ENCODE results near the gene WNK2.

Gene WNK2

GRCh38 chr9:93304574-93305496 lies 120.9 kb downstream of the WNK2 start:
- no peaks in the 10 kb centered on the region for H3K4me1 ChIP-seq
- no peaks in the 10 kb centered on the region for H3K27me3 ChIP-seq
- TF ChIP-seq, protein P1, sequence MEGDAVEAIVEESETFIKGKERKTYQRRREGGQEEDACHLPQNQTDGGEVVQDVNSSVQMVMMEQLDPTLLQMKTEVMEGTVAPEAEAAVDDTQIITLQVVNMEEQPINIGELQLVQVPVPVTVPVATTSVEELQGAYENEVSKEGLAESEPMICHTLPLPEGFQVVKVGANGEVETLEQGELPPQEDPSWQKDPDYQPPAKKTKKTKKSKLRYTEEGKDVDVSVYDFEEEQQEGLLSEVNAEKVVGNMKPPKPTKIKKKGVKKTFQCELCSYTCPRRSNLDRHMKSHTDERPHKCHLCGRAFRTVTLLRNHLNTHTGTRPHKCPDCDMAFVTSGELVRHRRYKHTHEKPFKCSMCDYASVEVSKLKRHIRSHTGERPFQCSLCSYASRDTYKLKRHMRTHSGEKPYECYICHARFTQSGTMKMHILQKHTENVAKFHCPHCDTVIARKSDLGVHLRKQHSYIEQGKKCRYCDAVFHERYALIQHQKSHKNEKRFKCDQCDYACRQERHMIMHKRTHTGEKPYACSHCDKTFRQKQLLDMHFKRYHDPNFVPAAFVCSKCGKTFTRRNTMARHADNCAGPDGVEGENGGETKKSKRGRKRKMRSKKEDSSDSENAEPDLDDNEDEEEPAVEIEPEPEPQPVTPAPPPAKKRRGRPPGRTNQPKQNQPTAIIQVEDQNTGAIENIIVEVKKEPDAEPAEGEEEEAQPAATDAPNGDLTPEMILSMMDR (IDR thresholded peaks at IDR 0.05; ENCODE audit: low read depth, low read length): peak; percentile 85
- H3K4me3 ChIP-seq (ENCODE audit: low read depth, low read length): no peak overlapping the region
- H3K9me3 ChIP-seq: no peaks in the 10 kb centered on the region
- peak; percentile 76 for DNase-seq
- H3K36me3 ChIP-seq: no peaks in the 10 kb centered on the region

GRCh38 chr9:93305497-93306020 lies 121.6 kb downstream of the WNK2 start:
- TF ChIP-seq, protein P1 (IDR thresholded peaks at IDR 0.05; ENCODE audit: low read depth, low read length): no peak
- no peak overlapping the region for H3K4me3 ChIP-seq (ENCODE audit: low read depth, low read length)
- no peaks in the 10 kb centered on the region for H3K27me3 ChIP-seq
- H3K36me3 ChIP-seq: no peaks in the 10 kb centered on the region
- H3K9me3 ChIP-seq: no peaks in the 10 kb centered on the region
- no peaks in the 10 kb centered on the region for H3K4me1 ChIP-seq
- no peak for DNase-seq

DNA sequence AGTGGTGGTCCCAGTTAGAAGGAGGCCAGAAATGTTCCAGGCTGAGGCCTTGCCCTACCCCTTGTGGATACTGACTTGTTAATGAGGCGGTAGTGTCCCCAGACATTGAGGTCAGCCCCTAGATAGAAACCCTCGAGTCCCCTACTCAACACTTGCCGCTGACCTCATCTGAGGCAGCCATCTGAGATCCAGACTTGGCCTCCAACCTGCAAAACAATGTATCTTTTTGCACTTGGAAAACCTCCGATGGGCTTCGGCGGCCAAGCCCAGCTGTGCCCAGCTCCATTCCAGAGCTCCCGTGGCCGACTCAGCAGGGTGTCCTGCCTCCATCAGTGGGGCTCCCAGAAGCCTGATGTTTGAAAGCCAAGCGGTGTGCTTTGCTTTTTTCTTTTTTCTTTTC lies 122.1 kb downstream of the WNK2 start:
- TF ChIP-seq, protein P1 (IDR thresholded peaks at IDR 0.05; ENCODE audit: low read depth, low read length): no peak
- Histone ChIP-seq H3K4me3 (ENCODE audit: low read depth, low read length) (no peak overlapping the region), H3K27me3 (no peaks in the 10 kb centered on the region), H3K36me3 (no peaks in the 10 kb centered on the region), H3K4me1 (no peaks in the 10 kb centered on the region), H3K9me3 (no peaks in the 10 kb centered on the region)
- DNase-seq: no peak

DNA sequence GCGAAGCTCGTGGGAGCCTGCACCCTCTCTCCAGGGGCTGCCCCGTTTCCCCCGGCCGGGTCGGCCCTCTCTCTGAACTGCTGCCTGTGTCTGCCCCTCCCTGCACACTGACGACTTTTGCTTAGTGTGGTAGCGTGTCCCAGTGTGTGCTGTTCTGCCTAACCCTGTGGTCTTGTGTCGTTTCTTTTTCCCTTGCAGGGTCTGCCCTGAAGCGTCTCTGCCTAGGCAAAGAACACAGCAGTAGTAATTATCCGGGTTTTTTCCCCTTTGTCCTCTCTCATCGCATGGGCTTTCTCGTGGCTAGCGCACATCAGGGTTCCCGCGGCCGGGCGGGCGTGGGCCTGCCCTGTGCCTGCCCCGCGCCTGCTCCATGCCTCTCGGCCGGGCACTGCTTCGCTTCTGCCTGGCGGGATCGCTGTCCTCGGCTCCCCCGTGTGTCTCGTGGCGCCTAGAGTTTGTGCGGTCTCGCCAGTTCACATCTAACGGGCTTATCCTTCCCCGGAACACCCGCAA lies 122.7 kb downstream of the WNK2 start:
- Histone ChIP-seq H3K27me3 (no peaks in the 10 kb centered on the region), H3K4me1 (no peaks in the 10 kb centered on the region), H3K9me3 (no peaks in the 10 kb centered on the region), H3K36me3 (no peaks in the 10 kb centered on the region), H3K4me3 (ENCODE audit: low read depth, low read length) (no peak overlapping the region)
- DNase-seq: no peak
- TF ChIP-seq, protein P1 (IDR thresholded peaks at IDR 0.05; ENCODE audit: low read depth, low read length): no peak

DNA sequence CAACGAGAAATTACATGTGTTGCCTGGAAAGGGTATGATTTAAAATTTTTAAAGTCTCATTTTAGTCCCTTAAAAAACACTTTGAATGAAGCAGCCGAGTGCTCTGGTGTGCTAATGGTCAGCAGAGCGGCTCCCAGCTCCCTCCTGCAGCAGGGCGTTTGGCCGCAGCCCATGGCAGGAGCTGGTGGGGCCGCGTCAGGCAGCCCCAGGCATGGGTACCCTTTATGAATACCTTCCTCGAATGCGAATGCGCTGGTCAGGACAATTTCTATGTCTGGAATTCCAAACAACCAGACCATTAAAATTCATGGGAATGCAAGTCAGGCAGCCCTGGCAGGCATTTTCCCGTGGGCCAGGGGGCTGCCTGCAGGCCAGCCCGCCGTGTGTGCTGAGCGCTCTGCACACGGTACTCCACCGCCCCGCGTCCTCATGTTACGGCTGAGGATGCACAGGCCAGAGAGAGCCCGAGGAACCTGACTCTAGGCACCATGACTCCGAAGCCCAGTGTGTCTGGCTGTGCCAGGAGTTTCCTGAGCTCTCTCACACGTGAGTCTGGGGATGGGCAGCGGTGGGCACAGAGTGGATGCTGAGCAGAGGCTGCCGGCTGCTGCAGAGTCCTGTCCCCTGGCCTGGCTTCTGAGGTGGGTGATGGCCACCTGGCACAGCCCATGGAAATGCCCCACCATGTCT lies 123.7 kb downstream of the WNK2 start:
- no peaks in the 10 kb centered on the region for H3K36me3 ChIP-seq
- no peaks in the 10 kb centered on the region for H3K27me3 ChIP-seq
- H3K4me1 ChIP-seq: no peaks in the 10 kb centered on the region
- no peaks in the 10 kb centered on the region for H3K9me3 ChIP-seq
- TF ChIP-seq, protein P1 (IDR thresholded peaks at IDR 0.05; ENCODE audit: low read depth, low read length): no peak
- no peak overlapping the region for H3K4me3 ChIP-seq (ENCODE audit: low read depth, low read length)
- no peak for DNase-seq
